ENCODE data around the gene NOPCHAP1.

GRCh38 chr12:104944252-104944651 lies 41.9 kb upstream of the NOPCHAP1 start:
- TF ChIP-seq CTCF (IDR thresholded peaks at IDR 0.05; ENCODE audit: low read depth, low read length, poor library complexity, severe bottlenecking) (no peak), EZH2phosphoT487 (IDR thresholded peaks at IDR 0.05; ENCODE audit: borderline replicate concordance, low read length) (no peak)

Data from DOHH2 (cell line).